ENCODE data around the gene RIPK3. TPM values are rescaled to one million over a fixed set of nuclear protein-coding genes. Genes with fewer than 3 reads are reported as not detected.
A peak's percentile ranks its signal among the peaks of the same experiment; 100 is the strongest.
"Not testable (repeated sequence)": the region's sequence is repeated elsewhere in the genome, so short reads cannot be mapped to it uniquely, and the experiment has no call there.

The RIPK3 gene
- total and polyA plus RNA-seq, 7 donors: 0.94 to 1.9 (median 1.2) TPM

DNA sequence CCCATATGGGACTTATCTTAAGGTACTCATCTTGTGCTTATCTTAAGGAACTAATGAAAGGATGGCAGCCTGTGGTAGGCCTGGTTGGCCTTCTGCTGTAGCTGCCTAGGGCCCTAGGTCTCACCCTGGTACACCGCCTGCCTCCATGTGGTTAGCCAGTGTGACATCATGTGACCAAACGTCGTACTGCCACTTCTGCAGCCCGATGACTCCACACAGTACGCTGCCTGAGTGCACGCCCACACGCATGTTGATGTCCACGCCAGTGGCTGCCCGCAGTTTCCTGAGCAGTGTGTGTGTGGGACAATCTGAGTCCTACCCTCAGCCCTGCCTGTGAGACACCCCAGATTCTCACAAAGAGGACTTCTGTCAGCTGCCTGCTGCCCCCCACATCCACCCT, 10.1 kb downstream of the RIPK3 start:
- intact Hi-C loops (cut with DNase I): no loop called here
- TF ChIP-seq, protein P1, sequence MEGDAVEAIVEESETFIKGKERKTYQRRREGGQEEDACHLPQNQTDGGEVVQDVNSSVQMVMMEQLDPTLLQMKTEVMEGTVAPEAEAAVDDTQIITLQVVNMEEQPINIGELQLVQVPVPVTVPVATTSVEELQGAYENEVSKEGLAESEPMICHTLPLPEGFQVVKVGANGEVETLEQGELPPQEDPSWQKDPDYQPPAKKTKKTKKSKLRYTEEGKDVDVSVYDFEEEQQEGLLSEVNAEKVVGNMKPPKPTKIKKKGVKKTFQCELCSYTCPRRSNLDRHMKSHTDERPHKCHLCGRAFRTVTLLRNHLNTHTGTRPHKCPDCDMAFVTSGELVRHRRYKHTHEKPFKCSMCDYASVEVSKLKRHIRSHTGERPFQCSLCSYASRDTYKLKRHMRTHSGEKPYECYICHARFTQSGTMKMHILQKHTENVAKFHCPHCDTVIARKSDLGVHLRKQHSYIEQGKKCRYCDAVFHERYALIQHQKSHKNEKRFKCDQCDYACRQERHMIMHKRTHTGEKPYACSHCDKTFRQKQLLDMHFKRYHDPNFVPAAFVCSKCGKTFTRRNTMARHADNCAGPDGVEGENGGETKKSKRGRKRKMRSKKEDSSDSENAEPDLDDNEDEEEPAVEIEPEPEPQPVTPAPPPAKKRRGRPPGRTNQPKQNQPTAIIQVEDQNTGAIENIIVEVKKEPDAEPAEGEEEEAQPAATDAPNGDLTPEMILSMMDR (IDR thresholded peaks at IDR 0.05): no peak
- Histone ChIP-seq H3K9me3 (no peaks in the 10 kb centered on the region), H3K4me1 (peaks cover 9% of the 10 kb centered on the region), H3K36me3 (ENCODE audit: insufficient read depth in 1 of 2, low read depth in 1 of 2) (no peaks in the 10 kb centered on the region), H3K27ac (no peak overlapping the region), H3K27me3 (ENCODE audit: insufficient read depth in 3 of 3, low read length in 2 of 3) (peaks cover 0 to 18% (median 2%) of the 10 kb centered on the region in 3 donors), H3K4me3 (no peak overlapping the region)
- 76 to 84% (median 76%) methylated on average over 9 of the region's 9 CpGs for WGBS, 3 donors
- ATAC-seq (peak in 1 of 4 donors; percentile 6), DNase-seq (peak; percentile 54 to 71)

DNA sequence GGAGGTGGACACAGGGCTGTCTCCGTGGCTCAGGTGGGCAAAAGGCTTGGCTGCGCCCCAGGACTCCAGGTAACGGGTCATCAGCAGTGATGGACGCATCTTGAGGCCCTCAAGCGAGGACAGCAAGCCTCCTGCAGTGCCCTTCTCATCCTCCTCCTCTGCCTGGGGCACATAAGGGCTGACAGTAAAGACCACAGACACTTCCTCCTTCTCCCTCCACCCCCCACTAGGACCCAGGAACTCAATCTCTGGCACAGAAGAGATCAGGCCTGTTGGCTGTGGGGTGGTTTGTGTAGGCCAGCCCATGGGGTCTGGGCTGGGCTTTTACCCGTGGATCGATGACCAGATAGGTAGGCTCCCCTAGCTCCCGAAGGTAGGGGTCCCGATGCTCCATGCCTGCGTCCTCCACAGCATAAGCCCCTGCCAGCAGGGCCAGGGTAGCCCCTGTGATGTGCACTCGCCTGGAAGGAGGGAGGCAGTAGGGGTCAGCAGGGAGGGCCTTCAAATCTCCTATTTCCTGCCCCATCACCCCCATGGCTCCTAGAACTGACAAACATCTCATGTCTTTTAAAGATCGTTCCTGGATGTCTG, 10.6 kb downstream of the RIPK3 start:
- WGBS, 3 donors: 86 to 90% (median 89%) methylated on average over 11 to 12 of the region's 12 CpGs
- Histone ChIP-seq H3K9me3 (no peaks in the 10 kb centered on the region), H3K4me1 (peaks cover 8% of the 10 kb centered on the region), H3K4me3 (no peak overlapping the region), H3K27ac (no peak overlapping the region), H3K27me3 (ENCODE audit: insufficient read depth in 3 of 3, low read length in 2 of 3) (peaks cover 0 to 12% (median 0%) of the 10 kb centered on the region in 3 donors), H3K36me3 (ENCODE audit: insufficient read depth in 1 of 2, low read depth in 1 of 2) (no peaks in the 10 kb centered on the region)
- intact Hi-C loops (cut with DNase I): no loop called here
- DNase-seq (no peak), ATAC-seq (no peak)
- TF ChIP-seq, protein P1 (IDR thresholded peaks at IDR 0.05): no peak

GRCh38 chr14:24327914-24328313, 11.9 kb downstream of the RIPK3 start:
- ATAC-seq; H3K9me3 ChIP-seq; H3K4me3 ChIP-seq; intact Hi-C loops (cut with DNase I); H3K4me1 ChIP-seq; H3K36me3 ChIP-seq (ENCODE audit: insufficient read depth in 1 of 2, low read depth in 1 of 2); H3K27ac ChIP-seq; H3K27me3 ChIP-seq (ENCODE audit: insufficient read depth in 3 of 3, low read length in 2 of 3): not testable (repeated sequence)
- TF ChIP-seq, protein P1 (IDR thresholded peaks at IDR 0.05): peak; percentile 61
- peak; percentile 46 to 77 for DNase-seq
- 1 to 5% (median 2%) methylated on average over 7 to 9 of the region's 9 CpGs for WGBS, 3 donors

DNA sequence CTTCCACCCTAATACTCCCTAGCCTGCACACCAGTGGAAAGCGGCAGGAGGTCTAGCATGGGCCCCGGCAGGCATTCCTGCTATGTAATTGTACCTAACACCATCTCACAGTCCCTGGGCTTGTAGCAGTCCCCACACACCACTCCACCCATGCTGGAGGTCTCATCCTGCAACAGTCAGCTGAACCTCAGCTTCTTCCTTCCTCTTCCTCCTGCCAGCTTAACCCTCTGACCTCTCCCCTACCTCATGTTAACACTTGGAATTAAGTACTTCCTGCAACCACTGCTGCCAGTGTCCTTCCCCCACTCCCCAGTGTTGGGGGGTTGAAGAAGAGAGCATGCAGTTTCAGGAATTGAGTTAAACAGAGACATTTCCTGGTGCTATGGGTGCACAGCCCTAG, 12.5 kb downstream of the RIPK3 start:
- ATAC-seq: no peak
- no peak overlapping the region for H3K27ac ChIP-seq
- H3K4me3 ChIP-seq: no peak overlapping the region
- H3K9me3 ChIP-seq: no peaks in the 10 kb centered on the region
- TF ChIP-seq, protein P1 (IDR thresholded peaks at IDR 0.05): no peak
- H3K36me3 ChIP-seq (ENCODE audit: insufficient read depth in 1 of 2, low read depth in 1 of 2): no peaks in the 10 kb centered on the region
- intact Hi-C loops (cut with DNase I): no loop called here
- H3K4me1 ChIP-seq: peaks cover 1% of the 10 kb centered on the region
- 69 to 86% (median 78%) methylated on average over 2 of the region's 2 CpGs for WGBS, 3 donors
- no peak for DNase-seq
- no peaks in the 10 kb centered on the region for H3K27me3 ChIP-seq (ENCODE audit: insufficient read depth in 3 of 3, low read length in 2 of 3)

DNA sequence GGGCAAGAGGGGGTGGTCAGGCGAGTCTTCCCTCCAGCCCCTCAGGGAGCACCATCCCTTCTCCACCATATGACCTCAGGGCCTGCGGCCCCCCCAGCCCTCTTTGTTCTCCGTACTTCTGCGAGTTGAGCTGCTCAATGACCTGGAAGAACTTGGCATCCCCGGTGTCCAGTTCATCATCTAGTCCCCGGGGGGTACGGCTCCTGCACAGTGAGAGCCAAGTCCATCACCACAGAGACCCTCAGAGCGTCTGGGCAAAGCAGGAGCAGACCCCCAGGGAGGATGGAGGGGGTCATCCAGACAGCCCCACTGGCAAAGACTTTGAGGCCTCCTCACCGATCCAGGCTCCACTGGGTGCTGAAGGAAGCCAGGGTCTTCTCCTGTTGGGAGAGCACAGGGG, 13.8 kb downstream of the RIPK3 start:
- ATAC-seq (no peak), DNase-seq (no peak)
- Histone ChIP-seq H3K27ac (no peak overlapping the region), H3K36me3 (ENCODE audit: insufficient read depth in 1 of 2, low read depth in 1 of 2) (no peaks in the 10 kb centered on the region), H3K9me3 (no peaks in the 10 kb centered on the region), H3K27me3 (ENCODE audit: insufficient read depth in 3 of 3, low read length in 2 of 3) (no peaks in the 10 kb centered on the region), H3K4me3 (no peak overlapping the region), H3K4me1 (no peaks in the 10 kb centered on the region)
- TF ChIP-seq, protein P1 (IDR thresholded peaks at IDR 0.05): no peak
- intact Hi-C loops (cut with DNase I): no loop called here
- WGBS, 3 donors: 73 to 81% (median 78%) methylated on average over 9 of the region's 9 CpGs

All from psoas muscle (tissue), 8 donors.